Keratinocyte (primary cell): Measurements from ENCODE around the gene PWWP2B. TPM values are rescaled to one million over a fixed set of nuclear protein-coding genes. Genes with fewer than 3 reads are reported as not detected.

Experiments
- DNase-seq: peaks from one replicate; pipeline ENCODE4 v3.0.0-alpha.2; 2011; ENCODE audit warnings: low read depth, missing footprints, low spot score
- FAIRE-seq: peaks from 2 replicates; lab custom pipeline; 2011; peaks lifted over from hg19 to GRCh38; lab: Jason Lieb, UNC
- H2AFZ ChIP-seq: 2 replicates; pipeline ENCODE4 v1.6.0; 2012; ENCODE audit warnings: low read length, control low read depth, inconsistent platforms; ENCODE audit not compliant: control insufficient read depth
- H3K27ac ChIP-seq: 2 replicates; pipeline ENCODE4 v1.5.1; 2011; ENCODE audit warnings: low read length; ENCODE audit not compliant: control insufficient read depth, insufficient read depth
- H3K27me3 ChIP-seq: 3 replicates; pipeline ENCODE4 v1.6.0; 2011; ENCODE audit warnings: low read length; ENCODE audit not compliant: control insufficient read depth, insufficient read depth; ENCODE audit errors: extremely low read depth
- H3K36me3 ChIP-seq, 2 experiments: 2 replicates in 1 of 2; 3 replicates in 1 of 2; pipeline ENCODE4 v1.5.1; 2011; ENCODE audit warnings: low read length in 2 of 2, mild to moderate bottlenecking in 1 of 2; ENCODE audit not compliant: control insufficient read depth in 2 of 2, insufficient read depth in 2 of 2; ENCODE audit errors: extremely low read depth in 1 of 2
- H3K4me1 ChIP-seq: 3 replicates; pipeline ENCODE4 v1.5.1; 2011; ENCODE audit warnings: low read length; ENCODE audit not compliant: control insufficient read depth, insufficient read depth; ENCODE audit errors: extremely low read depth
- H3K4me2 ChIP-seq: 3 replicates; pipeline ENCODE4 v1.6.0; 2011; ENCODE audit warnings: low read depth, low read length; ENCODE audit not compliant: control insufficient read depth, insufficient read depth; ENCODE audit errors: extremely low read depth
- H3K4me3 ChIP-seq, 3 experiments: fragments of 200-600 bp in 1 of 3; sonication (generic) in 1 of 3; 2 replicates in 2 of 3; 3 replicates in 1 of 3; pipeline ENCODE4 v1.5.1; 2011 to 2016; ENCODE audit warnings: low read length in 3 of 3, mild to moderate bottlenecking in 3 of 3, control low read depth in 2 of 3, inconsistent platforms in 1 of 3, low read depth in 1 of 3, mixed read lengths in 1 of 3, mixed run types in 1 of 3, moderate library complexity in 1 of 3; ENCODE audit not compliant: control insufficient read depth in 2 of 3, insufficient read depth in 2 of 3; ENCODE audit errors: extremely low read depth in 1 of 3
- H3K79me2 ChIP-seq: 2 replicates; pipeline ENCODE4 v1.6.0; 2012; ENCODE audit warnings: low read length; ENCODE audit not compliant: control insufficient read depth, insufficient read depth
- H3K9ac ChIP-seq: 3 replicates; pipeline ENCODE4 v1.6.0; 2011; ENCODE audit warnings: low read length; ENCODE audit not compliant: control insufficient read depth, insufficient read depth; ENCODE audit errors: extremely low read depth
- H3K9me1 ChIP-seq: 3 replicates; pipeline ENCODE4 v1.6.0; 2011; ENCODE audit warnings: low read length; ENCODE audit not compliant: control insufficient read depth, insufficient read depth; ENCODE audit errors: extremely low read depth
- H3K9me3 ChIP-seq: 2 replicates; pipeline ENCODE4 v1.5.1; 2012; ENCODE audit warnings: low read depth, low read length; ENCODE audit not compliant: control insufficient read depth
- H4K20me1 ChIP-seq: 3 replicates; pipeline ENCODE4 v1.6.0; 2011; ENCODE audit warnings: low read length; ENCODE audit not compliant: control insufficient read depth, insufficient read depth; ENCODE audit errors: extremely low read depth
- EZH2 ChIP-seq: IDR thresholded peaks from one replicate; pipeline ENCODE4 v1.6.1; 2012; ENCODE audit warnings: inconsistent platforms, mild to moderate bottlenecking, low read length, moderate library complexity
- dilution Hi-C: fragments of 300-500 bp; cut with MboI; formaldehyde crosslinking; loops from one replicate; pipeline ENCODE4 v1.7.0; 2020; ENCODE audit warnings: low sequenced_read_pairs; ENCODE audit not compliant: extremely low pct_ligation_motif_present
- polyA plus RNA-seq, 5 experiments: library from polyadenylated mRNA; depleted of rRNA in 3 of 5; stranded (reverse) in 3 of 5; stranded (forward) in 1 of 5; unstranded in 1 of 5; fragments of >200 nt; gene quantifications; 1 replicate in 1 of 5; 2 replicates in 3 of 5; 3 replicates in 1 of 5; pipeline versions ENCODE4 v1.2.1 to v1.2.3, GENCODE V29; 2011 to 2012; ENCODE audit warnings: missing spikeins in 2 of 5, low read depth in 1 of 5, low replicate concordance in 1 of 5
- TF ChIP-seq, protein P1 (sequence below), 3 experiments: IDR thresholded peaks in 1 of 3; conservative IDR thresholded peaks in 1 of 3; optimal IDR thresholded peaks in 1 of 3; 2 replicates in 2 of 3; 3 replicates in 1 of 3; pipeline versions ENCODE3 to v1.5.1; 2011; ENCODE audit warnings: low read length in 3 of 3, mild to moderate bottlenecking in 3 of 3, moderate library complexity in 2 of 3, control low read depth in 1 of 3, inconsistent platforms in 1 of 3; ENCODE audit not compliant: insufficient read depth in 2 of 3; ENCODE audit errors: extremely low read depth in 1 of 3

The PWWP2B gene
- polyA plus RNA-seq, 1 donor (not counting 4 experiments of a cell fraction or from before 2014, with no cell fraction given) = 3.1 TPM

DNA sequence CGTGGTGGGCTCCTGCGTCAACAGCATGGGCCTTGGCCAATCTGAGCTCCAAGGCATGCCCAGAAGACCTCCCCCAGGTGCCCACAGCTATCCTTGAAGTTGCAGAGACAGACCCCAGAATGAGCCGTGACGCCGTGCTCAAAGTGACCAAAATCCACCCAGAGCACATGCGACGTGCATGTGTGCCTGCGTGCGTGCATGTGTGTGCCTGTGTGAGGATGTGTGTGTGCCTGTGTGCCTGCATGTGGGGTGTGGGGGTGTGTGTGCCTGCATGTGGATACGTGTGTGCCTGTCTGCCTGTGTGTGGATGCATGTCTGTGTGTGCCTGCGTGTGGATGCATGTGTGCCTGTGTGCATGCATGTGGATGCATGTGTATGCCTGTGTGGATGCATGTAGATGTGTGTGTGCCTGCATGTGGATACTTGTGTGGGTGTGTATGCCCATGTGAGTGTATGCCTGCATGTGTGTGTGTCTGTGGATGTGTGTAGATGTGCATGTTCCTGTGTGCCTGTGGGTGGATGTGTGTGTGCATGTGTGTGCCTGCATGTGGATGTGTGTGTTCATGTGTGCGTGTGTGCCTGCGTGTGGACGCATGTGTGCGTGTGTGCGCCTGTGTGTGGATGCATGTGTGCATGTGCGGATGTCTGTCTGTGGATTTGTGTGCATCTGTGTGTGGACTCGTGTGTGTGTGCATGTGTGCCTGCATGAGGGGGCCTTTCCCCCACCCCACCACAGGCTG, 42.6 kb downstream of the PWWP2B start:
- dilution Hi-C loops = no loop called here
- H3K9me3 ChIP-seq = peaks cover 4% of the 10 kb centered on the region

GRCh38 chr10:132440791-132441565, 44.0 kb downstream of the PWWP2B start:
- no peaks in the 10 kb centered on the region for H4K20me1 ChIP-seq
- no peak for FAIRE-seq
- H3K9ac ChIP-seq = no peak overlapping the region
- H3K4me2 ChIP-seq = no peak overlapping the region
- no peak overlapping the region for H3K27ac ChIP-seq
- no peak for DNase-seq
- H3K9me3 ChIP-seq = peaks cover 4% of the 10 kb centered on the region
- no peaks in the 10 kb centered on the region for H3K9me1 ChIP-seq
- H2AFZ ChIP-seq = no peak overlapping the region
- H3K36me3 ChIP-seq = no peaks in the 10 kb centered on the region
- no peaks in the 10 kb centered on the region for H3K27me3 ChIP-seq
- H3K4me3 ChIP-seq = no peak overlapping the region
- no peak for TF ChIP-seq EZH2
- TF ChIP-seq, protein P1, sequence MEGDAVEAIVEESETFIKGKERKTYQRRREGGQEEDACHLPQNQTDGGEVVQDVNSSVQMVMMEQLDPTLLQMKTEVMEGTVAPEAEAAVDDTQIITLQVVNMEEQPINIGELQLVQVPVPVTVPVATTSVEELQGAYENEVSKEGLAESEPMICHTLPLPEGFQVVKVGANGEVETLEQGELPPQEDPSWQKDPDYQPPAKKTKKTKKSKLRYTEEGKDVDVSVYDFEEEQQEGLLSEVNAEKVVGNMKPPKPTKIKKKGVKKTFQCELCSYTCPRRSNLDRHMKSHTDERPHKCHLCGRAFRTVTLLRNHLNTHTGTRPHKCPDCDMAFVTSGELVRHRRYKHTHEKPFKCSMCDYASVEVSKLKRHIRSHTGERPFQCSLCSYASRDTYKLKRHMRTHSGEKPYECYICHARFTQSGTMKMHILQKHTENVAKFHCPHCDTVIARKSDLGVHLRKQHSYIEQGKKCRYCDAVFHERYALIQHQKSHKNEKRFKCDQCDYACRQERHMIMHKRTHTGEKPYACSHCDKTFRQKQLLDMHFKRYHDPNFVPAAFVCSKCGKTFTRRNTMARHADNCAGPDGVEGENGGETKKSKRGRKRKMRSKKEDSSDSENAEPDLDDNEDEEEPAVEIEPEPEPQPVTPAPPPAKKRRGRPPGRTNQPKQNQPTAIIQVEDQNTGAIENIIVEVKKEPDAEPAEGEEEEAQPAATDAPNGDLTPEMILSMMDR (optimal IDR thresholded peaks at IDR 0.05 in 1 of 3, IDR thresholded peaks at IDR 0.05 in 1 of 3, conservative IDR thresholded peaks at IDR 0.05 in 1 of 3; ENCODE audit: extremely low read depth in 1 of 3, insufficient read depth in 2 of 3, low read length in 3 of 3) = no peak
- no peaks in the 10 kb centered on the region for H3K4me1 ChIP-seq
- dilution Hi-C loops = no loop called here
- no peaks in the 10 kb centered on the region for H3K79me2 ChIP-seq

More for the DNA sequence above, 42.6 kb downstream of the PWWP2B start:
- H3K27ac ChIP-seq = no peak overlapping the region
- no peaks in the 10 kb centered on the region for H3K9me1 ChIP-seq
- no peak for DNase-seq
- no peaks in the 10 kb centered on the region for H3K79me2 ChIP-seq
- no peak overlapping the region for H2AFZ ChIP-seq
- H3K4me2 ChIP-seq = no peak overlapping the region
- no peaks in the 10 kb centered on the region for H3K27me3 ChIP-seq
- no peaks in the 10 kb centered on the region for H4K20me1 ChIP-seq
- H3K4me1 ChIP-seq = no peaks in the 10 kb centered on the region
- FAIRE-seq = no peak
- H3K9ac ChIP-seq = no peak overlapping the region
- no peaks in the 10 kb centered on the region for H3K36me3 ChIP-seq
- no peak overlapping the region for H3K4me3 ChIP-seq
- TF ChIP-seq EZH2 = no peak
- TF ChIP-seq, protein P1 (optimal IDR thresholded peaks at IDR 0.05 in 1 of 3, IDR thresholded peaks at IDR 0.05 in 1 of 3, conservative IDR thresholded peaks at IDR 0.05 in 1 of 3; ENCODE audit: extremely low read depth in 1 of 3, insufficient read depth in 2 of 3, low read length in 3 of 3) = no peak
